PC-9 (cell line): ENCODE measurements around the gene MKKS.

Experiments used
- CTCF ChIP-seq: fragments of 200-600 bp; sonication (generic); conservative IDR thresholded peaks from 2 replicates; pipeline ENCODE4 v1.6.1; 2017; ENCODE audit warnings: mixed run types, antibody characterized with exemption, mild to moderate bottlenecking, moderate library complexity
- EZH2 ChIP-seq: fragments of 200-600 bp; sonication (generic); IDR thresholded peaks from 2 replicates; pipeline ENCODE4 v1.8.0; 2017; ENCODE audit warnings: antibody characterized with exemption, low read depth

GRCh38 chr20:10448270-10449156 lies 14.5 kb upstream of the MKKS start:
- no peak for TF ChIP-seq CTCF
- no peak for TF ChIP-seq EZH2
